ENCODE results near the gene MTX1. TPM values are rescaled to one million over a fixed set of nuclear protein-coding genes. Genes with fewer than 3 reads are reported as not detected.

MTX1 gene
- total and polyA plus RNA-seq, 9 of the 15 experiments (the other 6 are each of a cell fraction or from before 2014, with no cell fraction given): 29.1 to 98.4 (median 66.9) TPM

- TF ChIP-seq CCAR2 (IDR thresholded peaks at IDR 0.05; ENCODE audit: low read depth, low read length): no peak
- no peak for TF ChIP-seq ILK (tag; IDR thresholded peaks at IDR 0.05; ENCODE audit: borderline replicate concordance, low read depth)
- peak; percentile 86 for TF ChIP-seq MYC (IDR thresholded peaks at IDR 0.05; ENCODE audit: low read depth, low read length)
- no peak for TF ChIP-seq MYC (CRISPR knock-in tag; IDR thresholded peaks at IDR 0.05; ENCODE audit: borderline replicate concordance, low read depth)
- TF ChIP-seq RBM34 (IDR thresholded peaks at IDR 0.05; ENCODE audit: borderline replicate concordance, insufficient read depth, low read length): no peak
- no peak for TF ChIP-seq ZMIZ1 (IDR thresholded peaks at IDR 0.05; ENCODE audit: low read depth in 2 of 2, low read length in 2 of 2)
- TF ChIP-seq ADNP (tag; IDR thresholded peaks at IDR 0.05): no peak
- no peak for TF ChIP-seq SIN3B (IDR thresholded peaks at IDR 0.05; ENCODE audit: low read depth)
- no peak for TF ChIP-seq DIDO1 (tag; IDR thresholded peaks at IDR 0.05; ENCODE audit: low read depth)
- no peak for TF ChIP-seq MAFK (IDR thresholded peaks at IDR 0.05; ENCODE audit: low read length)
- peak; percentile 9 to 49; a peak in 2 of 4 replicates for TF ChIP-seq TEAD1 (CRISPR knock-in tag; IDR thresholded peaks at IDR 0.05)
- no peak for TF ChIP-seq CBFA2T3 (IDR thresholded peaks at IDR 0.05)
- no peak for TF ChIP-seq ZKSCAN8 (CRISPR knock-in tag; IDR thresholded peaks at IDR 0.05)
- TF ChIP-seq PHB (CRISPR knock-in tag; IDR thresholded peaks at IDR 0.05): no peak
- TF ChIP-seq ZBTB43 (CRISPR knock-in tag; IDR thresholded peaks at IDR 0.05): no peak
- no peak for TF ChIP-seq GTF2B (IDR thresholded peaks at IDR 0.05; ENCODE audit: extremely low read depth, insufficient read length)
These were observed 19.0 kb downstream of the MTX1 start (continued) for GRCh38 chr1:155227261-155228095.

Measured in K562 (cell line).